ENCODE data around the gene ZNF143. TPM values are rescaled to one million over a fixed set of nuclear protein-coding genes. Genes with fewer than 3 reads are reported as not detected.

ZNF143 gene
- total and polyA plus RNA-seq, 2 of the 13 experiments (the other 11 are each of a cell fraction or from before 2014, with no cell fraction given): 22.4 to 35.6 TPM

DNA sequence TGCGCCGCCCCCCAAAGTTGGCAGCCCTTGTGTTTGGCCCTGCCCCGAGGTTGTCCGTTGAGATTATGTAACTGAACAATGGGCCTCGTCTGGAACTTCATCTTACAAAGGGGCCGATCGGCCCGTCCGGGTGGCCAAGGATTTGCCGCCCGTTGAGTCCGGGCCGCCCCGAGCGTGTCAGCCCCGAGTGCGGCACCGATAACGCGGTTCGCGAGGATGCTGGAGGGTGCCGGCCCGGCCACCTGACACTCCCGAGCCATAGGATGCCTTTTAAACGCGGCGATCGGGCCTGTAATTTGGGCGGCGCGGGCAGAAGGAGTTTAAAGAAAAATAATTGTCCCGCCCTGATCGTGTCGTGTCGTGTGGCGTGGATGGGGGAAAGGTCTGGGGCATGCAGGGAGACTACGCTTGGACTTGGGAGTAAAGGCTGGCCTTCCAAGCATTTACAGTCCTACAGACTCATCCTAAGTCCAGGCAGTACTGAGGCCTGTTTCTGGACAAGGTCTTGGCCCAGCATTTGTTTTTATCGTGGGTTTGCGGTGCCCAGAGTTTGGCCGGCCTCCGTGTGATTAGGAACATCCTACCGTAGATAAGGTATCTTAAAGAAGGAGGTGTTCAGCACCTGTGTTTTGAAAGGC lies 113.9 kb downstream of the ZNF143 start (continued):
- TF ChIP-seq, protein P1, sequence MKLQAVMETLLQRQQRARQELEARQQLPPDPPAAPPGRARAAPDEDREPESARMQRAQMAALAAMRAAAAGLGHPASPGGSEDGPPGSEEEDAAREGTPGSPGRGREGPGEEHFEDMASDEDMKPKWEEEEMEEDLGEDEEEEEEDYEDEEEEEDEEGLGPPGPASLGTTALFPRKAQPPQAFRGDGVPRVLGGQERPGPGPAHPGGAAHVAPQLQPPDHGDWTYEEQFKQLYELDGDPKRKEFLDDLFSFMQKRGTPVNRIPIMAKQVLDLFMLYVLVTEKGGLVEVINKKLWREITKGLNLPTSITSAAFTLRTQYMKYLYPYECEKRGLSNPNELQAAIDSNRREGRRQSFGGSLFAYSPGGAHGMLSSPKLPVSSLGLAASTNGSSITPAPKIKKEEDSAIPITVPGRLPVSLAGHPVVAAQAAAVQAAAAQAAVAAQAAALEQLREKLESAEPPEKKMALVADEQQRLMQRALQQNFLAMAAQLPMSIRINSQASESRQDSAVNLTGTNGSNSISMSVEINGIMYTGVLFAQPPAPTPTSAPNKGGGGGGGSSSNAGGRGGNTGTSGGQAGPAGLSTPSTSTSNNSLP (IDR thresholded peaks at IDR 0.05; ENCODE audit: low read depth, low read length): no peak
- TF ChIP-seq ZBTB38 (CRISPR knock-in tag; IDR thresholded peaks at IDR 0.05) (0 out of 2 replicates have a peak, but pooled peaks have one; percentile 36), MXD4 (CRISPR knock-in tag; IDR thresholded peaks at IDR 0.05) (no peak), NFKBIZ (CRISPR knock-in tag; IDR thresholded peaks at IDR 0.05) (no peak), XBP1 (CRISPR knock-in tag; IDR thresholded peaks at IDR 0.05) (no peak), EZH2 (conservative IDR thresholded peaks at IDR 0.05; ENCODE audit: low read depth, low read length) (no peak), ATRX (CRISPR knock-in tag; IDR thresholded peaks at IDR 0.05; ENCODE audit: borderline replicate concordance) (no peak), ZNF550 (CRISPR knock-in tag; IDR thresholded peaks at IDR 0.05; ENCODE audit: borderline replicate concordance) (no peak), KLF16 (CRISPR knock-in tag; IDR thresholded peaks at IDR 0.05) (0 out of 4 replicates have a peak, but pooled peaks of 1 of the 2 experiments have one; percentile 7), RXRB (CRISPR knock-in tag; IDR thresholded peaks at IDR 0.05; ENCODE audit: borderline replicate concordance) (no peak), HNRNPH1 (optimal IDR thresholded peaks at IDR 0.05; ENCODE audit: low read depth, low read length) (no peak), GFI1 (CRISPR knock-in tag; IDR thresholded peaks at IDR 0.05; ENCODE audit: borderline replicate concordance) (peak; percentile 52; the same call in 1 of the 2 replicates), ZBTB20 (CRISPR knock-in tag; IDR thresholded peaks at IDR 0.05; ENCODE audit: borderline replicate concordance, low read depth) (0 out of 2 replicates have a peak, but pooled peaks have one; percentile 9), SSRP1 (CRISPR knock-in tag; IDR thresholded peaks at IDR 0.05) (no peak), MTA3 (CRISPR knock-in tag; IDR thresholded peaks at IDR 0.05) (no peak), GATAD2A (CRISPR knock-in tag; IDR thresholded peaks at IDR 0.05) (no peak)
- TF ChIP-seq, protein P2, sequence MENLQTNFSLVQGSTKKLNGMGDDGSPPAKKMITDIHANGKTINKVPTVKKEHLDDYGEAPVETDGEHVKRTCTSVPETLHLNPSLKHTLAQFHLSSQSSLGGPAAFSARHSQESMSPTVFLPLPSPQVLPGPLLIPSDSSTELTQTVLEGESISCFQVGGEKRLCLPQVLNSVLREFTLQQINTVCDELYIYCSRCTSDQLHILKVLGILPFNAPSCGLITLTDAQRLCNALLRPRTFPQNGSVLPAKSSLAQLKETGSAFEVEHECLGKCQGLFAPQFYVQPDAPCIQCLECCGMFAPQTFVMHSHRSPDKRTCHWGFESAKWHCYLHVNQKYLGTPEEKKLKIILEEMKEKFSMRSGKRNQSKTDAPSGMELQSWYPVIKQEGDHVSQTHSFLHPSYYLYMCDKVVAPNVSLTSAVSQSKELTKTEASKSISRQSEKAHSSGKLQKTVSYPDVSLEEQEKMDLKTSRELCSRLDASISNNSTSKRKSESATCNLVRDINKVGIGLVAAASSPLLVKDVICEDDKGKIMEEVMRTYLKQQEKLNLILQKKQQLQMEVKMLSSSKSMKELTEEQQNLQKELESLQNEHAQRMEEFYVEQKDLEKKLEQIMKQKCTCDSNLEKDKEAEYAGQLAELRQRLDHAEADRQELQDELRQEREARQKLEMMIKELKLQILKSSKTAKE (CRISPR knock-in tag; IDR thresholded peaks at IDR 0.05; ENCODE audit: borderline replicate concordance): no peak
- TF ChIP-seq, protein P3, sequence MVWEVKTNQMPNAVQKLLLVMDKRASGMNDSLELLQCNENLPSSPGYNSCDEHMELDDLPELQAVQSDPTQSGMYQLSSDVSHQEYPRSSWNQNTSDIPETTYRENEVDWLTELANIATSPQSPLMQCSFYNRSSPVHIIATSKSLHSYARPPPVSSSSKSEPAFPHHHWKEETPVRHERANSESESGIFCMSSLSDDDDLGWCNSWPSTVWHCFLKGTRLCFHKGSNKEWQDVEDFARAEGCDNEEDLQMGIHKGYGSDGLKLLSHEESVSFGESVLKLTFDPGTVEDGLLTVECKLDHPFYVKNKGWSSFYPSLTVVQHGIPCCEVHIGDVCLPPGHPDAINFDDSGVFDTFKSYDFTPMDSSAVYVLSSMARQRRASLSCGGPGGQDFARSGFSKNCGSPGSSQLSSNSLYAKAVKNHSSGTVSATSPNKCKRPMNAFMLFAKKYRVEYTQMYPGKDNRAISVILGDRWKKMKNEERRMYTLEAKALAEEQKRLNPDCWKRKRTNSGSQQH (CRISPR knock-in tag; IDR thresholded peaks at IDR 0.05; ENCODE audit: low read depth): 0 out of 2 replicates have a peak, but pooled peaks have one; percentile 52
- TF ChIP-seq, protein P4, sequence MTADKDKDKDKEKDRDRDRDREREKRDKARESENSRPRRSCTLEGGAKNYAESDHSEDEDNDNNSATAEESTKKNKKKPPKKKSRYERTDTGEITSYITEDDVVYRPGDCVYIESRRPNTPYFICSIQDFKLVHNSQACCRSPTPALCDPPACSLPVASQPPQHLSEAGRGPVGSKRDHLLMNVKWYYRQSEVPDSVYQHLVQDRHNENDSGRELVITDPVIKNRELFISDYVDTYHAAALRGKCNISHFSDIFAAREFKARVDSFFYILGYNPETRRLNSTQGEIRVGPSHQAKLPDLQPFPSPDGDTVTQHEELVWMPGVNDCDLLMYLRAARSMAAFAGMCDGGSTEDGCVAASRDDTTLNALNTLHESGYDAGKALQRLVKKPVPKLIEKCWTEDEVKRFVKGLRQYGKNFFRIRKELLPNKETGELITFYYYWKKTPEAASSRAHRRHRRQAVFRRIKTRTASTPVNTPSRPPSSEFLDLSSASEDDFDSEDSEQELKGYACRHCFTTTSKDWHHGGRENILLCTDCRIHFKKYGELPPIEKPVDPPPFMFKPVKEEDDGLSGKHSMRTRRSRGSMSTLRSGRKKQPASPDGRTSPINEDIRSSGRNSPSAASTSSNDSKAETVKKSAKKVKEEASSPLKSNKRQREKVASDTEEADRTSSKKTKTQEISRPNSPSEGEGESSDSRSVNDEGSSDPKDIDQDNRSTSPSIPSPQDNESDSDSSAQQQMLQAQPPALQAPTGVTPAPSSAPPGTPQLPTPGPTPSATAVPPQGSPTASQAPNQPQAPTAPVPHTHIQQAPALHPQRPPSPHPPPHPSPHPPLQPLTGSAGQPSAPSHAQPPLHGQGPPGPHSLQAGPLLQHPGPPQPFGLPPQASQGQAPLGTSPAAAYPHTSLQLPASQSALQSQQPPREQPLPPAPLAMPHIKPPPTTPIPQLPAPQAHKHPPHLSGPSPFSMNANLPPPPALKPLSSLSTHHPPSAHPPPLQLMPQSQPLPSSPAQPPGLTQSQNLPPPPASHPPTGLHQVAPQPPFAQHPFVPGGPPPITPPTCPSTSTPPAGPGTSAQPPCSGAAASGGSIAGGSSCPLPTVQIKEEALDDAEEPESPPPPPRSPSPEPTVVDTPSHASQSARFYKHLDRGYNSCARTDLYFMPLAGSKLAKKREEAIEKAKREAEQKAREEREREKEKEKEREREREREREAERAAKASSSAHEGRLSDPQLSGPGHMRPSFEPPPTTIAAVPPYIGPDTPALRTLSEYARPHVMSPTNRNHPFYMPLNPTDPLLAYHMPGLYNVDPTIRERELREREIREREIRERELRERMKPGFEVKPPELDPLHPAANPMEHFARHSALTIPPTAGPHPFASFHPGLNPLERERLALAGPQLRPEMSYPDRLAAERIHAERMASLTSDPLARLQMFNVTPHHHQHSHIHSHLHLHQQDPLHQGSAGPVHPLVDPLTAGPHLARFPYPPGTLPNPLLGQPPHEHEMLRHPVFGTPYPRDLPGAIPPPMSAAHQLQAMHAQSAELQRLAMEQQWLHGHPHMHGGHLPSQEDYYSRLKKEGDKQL (CRISPR knock-in tag; IDR thresholded peaks at IDR 0.05; ENCODE audit: low read depth): no peak
